AG09309 (cell line): ENCODE results near the gene IFT122.

ENCODE experiments used
- DNase-seq: peaks from one replicate; pipeline ENCODE4 v3.0.0-alpha.2; 2010; ENCODE audit warnings: low read depth
- H3K4me3 ChIP-seq: 2 replicates; pipeline ENCODE4 v1.5.1; 2011; ENCODE audit warnings: mild to moderate bottlenecking, low read depth, low read length, moderate library complexity; ENCODE audit not compliant: control insufficient read depth
- CTCF ChIP-seq: IDR thresholded peaks from 2 replicates; pipeline ENCODE4 v1.5.1; 2011; ENCODE audit warnings: mild to moderate bottlenecking, low read depth, low read length, inconsistent platforms; ENCODE audit not compliant: insufficient read depth, control insufficient read depth; ENCODE audit errors: missing control alignments

Gene IFT122

GRCh38 chr3:129534428-129535027 lies 94.5 kb downstream of the IFT122 start:
- DNase-seq = no peak
- TF ChIP-seq CTCF = no peak

DNA sequence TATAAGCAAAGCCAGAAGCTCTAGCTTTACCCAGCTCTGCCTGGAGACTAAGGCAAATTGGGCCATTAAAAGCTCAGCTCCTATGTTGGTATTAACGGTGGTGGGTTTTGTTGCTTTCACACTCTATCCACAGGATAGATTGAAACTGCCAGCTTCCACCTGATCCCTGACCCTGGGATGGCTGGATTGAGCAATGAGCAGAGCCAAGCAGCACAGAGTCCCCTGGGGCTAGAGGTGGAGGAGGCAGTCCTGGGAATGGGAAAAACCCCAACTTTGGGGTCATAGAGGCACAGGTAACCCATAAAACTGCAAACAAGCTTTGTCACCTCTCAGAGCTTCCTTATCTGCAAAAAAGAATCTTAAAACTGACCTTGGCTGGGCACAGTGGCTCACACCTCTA lies 95.1 kb downstream of the IFT122 start:
- no peak for TF ChIP-seq CTCF
- no peak for DNase-seq
- no peak overlapping the region for H3K4me3 ChIP-seq

More at GRCh38 chr3:129534428-129535027, 94.5 kb downstream of the IFT122 start:
- H3K4me3 ChIP-seq = no peak overlapping the region

GRCh38 chr3:129536374-129536667 lies 96.3 kb downstream of the IFT122 start:
- DNase-seq = no peak
- TF ChIP-seq CTCF = no peak
- H3K4me3 ChIP-seq = no peak overlapping the region

DNA sequence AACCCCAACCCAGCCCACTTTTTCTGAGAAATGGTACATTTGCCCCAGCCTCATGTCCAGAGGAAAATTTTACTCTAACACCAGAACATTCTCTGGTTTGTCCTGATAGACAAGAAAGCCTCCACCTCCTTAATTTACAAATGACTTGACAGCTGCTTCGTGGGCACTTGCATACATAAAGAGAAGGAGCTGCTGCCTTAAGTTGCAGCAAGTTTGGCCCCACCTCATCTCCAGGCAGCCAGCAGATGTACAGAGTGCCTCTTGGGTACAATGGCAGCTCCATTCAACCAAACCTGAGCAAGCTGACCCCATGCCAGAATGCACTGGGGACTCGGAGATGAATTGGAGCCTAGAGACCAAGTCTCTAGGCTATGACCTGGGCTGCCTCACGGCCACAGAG lies 96.8 kb downstream of the IFT122 start:
- no peak for TF ChIP-seq CTCF
- no peak for DNase-seq

DNA sequence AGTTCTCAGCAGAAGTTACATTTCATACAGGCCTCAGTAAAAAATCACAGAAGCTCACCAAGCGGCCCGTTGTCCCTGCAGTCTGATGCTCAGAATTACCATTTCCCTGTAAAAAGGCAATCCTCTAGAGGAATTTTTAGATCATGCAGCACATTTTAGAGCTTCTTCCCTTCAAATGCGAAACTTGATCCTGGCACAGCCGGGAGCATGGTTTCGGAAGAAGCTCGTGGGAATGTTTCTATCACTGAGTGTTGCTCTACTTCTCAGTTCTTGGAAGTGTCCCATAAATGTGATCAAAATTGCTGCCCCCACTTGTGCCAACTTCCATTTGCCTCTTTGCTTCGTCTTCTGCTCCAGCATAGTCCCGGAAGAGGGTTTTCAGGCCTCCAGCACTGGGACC lies 99.2 kb downstream of the IFT122 start:
- no peak for DNase-seq
- H3K4me3 ChIP-seq = no peak overlapping the region
- TF ChIP-seq CTCF = no peak

More for the DNA sequence above, 96.8 kb downstream of the IFT122 start:
- H3K4me3 ChIP-seq = no peak overlapping the region

DNA sequence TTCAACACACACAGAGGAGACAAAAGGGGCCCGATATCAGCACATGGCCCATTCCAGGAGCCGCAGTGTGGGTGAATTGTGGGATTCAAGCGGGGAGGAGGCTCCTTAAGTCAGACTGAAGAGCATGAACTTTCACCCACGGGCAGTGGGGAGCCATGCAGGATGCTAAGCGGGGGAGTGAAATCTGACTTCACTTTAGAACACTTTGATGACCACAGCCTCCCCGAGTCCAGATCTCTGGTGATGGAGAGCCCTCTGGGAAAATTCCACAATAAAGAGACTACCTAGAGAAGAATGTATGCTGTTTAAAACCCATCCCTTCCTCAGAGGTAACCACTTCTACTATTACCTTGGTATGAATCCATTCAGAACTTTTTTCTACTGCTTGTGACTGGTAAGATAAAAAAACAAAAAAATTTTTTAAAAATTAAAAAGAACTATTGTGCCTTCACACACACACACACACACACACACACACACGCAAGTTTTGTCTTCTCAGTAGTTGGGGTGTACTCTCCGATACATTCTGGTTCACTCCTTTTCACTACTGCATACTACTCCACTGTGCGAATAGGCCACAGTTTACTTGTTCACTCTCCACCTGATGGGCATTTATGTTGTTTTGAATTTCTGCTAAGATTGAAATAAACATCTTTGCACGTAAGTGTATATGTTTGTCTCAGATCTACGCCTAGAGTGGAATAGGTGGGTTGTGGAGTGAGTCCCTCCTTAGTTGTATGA lies 100.9 kb downstream of the IFT122 start:
- no peak for TF ChIP-seq CTCF
- no peak overlapping the region for H3K4me3 ChIP-seq
- DNase-seq = no peak
